GM18511 (cell line): ENCODE data around the gene STK4.
"Not testable (repeated sequence)": the region's sequence is repeated elsewhere in the genome, so short reads cannot be mapped to it uniquely, and the experiment has no call there.

Experiments used
- ATAC-seq: cut with Tn5 transposase; IDR thresholded peaks from one replicate; pipeline ENCODE4 v1.9.1; 2021; ENCODE audit warnings: mild to moderate bottlenecking, moderate library complexity; ENCODE audit not compliant: unreplicated experiment

STK4 gene

DNA sequence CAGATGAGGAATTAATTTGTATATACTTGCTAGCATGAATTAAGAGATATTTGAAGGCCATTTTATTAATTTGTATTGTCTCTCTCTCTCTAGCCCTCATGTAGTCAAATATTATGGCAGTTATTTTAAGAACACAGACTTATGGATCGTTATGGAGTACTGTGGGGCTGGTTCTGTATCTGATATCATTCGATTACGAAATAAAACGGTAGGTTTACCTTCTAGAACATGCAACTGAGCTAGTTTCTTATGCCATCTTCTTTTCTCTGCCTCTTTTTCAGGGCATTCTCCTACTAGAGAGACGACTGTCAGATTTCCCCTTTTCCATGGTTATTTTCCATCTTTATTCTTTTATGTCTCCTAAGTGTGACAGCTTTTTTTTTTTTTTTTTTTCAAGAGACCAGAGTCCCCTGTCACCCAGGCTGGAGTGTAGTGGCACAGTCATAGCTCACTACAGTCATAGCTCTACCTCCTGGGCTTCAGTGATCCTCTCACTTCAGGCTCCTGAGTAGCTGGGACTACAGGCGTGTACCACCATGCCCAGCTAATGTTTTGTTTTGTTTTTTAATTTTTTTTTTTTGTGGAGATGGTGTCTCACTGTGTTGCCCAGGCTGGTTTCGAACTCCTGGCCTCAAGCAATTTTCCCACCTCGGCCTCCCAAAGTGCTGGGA is 15.6 kb downstream of the STK4 start:
- no peak for ATAC-seq

DNA sequence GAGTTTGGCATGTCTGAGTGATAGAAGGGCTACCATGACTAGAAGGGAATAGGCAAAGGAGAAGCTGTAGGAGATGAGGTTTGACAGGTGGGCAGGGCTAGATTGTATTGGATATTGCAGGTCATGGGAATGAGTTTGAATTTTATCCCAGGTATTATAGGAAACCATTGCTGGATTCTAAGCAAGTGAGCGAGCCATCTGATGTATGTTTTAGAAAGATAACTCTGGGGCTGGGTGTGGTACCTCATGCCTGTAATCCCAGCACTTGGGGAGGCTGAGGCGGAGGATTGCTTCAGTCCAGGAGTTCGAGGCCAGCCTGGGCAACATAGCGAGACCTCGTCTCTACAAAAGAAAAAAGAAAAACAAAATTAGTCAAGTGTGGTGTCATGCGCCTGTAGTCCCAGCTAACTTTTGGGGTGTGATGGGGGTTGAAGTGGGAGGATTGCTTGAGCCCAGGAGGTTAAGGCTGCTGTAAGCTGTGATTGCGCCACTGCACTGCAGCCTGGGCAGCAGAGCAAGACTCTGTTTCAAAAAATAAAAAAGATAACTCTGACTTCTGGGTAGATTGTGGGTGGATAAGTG is 16.9 kb downstream of the STK4 start:
- ATAC-seq = no peak

DNA sequence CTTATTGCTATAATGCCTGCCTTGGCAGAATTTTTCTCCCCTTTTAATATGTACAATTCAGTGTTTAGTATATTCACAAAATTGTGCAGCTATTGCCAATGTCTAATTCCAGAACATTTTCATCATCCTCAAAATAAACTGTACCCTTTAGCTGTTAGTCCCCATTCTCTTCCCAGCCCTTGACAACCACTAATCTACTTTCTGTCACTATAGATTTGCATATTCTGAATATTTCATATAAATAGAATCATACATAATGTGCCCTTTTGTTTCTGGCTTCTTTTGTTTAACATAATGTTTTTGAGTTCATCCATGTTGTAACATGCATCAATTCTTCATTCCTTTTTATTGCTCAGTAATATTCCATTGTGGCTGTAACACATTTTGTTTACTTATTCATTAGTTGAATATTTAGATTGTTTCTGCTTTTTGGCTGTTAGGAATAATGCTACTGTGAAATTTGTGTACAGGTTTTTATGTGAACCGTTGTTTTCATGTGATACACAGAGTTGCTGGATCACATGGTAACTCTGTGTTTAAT is 22.4 kb downstream of the STK4 start:
- no peak for ATAC-seq

DNA sequence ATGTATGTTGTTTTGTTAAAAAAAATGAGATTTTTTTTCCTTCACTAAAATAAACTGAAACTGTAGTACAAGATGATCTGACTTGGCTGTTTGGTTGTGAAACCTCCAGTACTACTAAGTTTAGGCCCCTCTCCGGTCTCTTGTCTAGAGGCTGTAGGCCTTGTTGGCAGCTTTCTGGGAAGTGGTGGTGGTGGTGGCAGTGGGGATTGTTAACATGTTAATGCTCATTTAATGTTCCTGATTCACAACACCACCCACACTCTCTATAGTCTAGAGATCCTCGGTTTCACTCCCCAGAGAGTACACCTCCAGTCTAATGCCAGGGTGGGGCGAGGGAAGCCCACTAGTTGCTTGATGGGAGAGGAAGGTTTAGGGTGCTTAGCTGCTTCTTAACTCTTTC is 24.1 kb downstream of the STK4 start:
- no peak for ATAC-seq

DNA sequence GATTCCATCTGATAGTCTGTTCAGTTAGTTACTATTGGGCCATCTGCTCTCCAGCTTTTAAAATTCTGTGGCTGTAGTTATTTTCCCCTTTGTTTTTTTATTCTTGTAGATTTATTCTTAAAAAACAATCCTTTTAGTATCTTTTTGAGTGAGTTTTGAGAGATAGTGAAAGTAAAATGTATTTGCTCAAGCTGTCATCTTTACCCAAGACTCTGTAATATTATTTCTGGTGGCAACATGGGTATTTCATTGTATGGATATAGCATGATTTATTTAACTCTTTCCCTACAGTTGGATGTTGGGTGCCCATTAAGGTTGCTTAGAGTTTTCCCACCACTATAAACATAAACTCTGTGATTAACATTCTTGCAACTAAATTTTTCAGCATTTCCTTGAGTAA is 24.6 kb downstream of the STK4 start:
- no peak for ATAC-seq

DNA sequence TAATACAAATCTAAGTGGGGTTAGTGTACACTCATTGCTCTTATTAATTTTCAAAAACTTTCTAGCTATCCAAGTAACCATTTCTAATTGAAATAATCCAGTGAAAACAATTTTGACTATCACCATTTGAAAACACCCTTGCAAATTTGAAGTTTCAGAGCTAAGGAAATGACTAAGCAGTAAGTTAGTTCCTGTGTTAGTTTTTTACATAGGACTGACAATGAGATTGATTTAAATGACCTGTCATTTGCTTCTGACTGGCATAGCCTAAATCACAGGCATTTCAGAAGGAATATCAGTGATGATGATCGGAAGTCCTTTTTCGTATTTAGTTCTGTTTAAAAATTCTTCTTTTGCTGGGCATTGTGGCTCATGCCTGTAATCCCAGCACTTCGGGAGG is 27.0 kb downstream of the STK4 start:
- no peak for ATAC-seq

DNA sequence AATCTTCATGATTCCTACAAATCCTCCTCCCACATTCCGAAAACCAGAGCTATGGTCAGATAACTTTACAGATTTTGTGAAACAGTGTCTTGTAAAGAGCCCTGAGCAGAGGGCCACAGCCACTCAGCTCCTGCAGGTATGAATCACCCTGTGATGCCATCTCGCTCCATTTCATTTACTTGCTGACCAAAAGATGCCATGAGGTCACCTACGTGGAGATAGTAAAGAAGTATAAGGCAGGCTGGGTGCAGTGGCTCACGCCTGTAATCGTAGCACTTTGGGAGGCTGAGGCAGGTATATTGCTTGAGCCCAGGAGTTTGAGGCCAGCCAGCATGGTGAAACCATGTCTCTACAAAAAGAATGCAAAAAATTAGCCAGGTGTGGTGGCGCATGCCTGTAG is 30.9 kb downstream of the STK4 start:
- ATAC-seq = no peak

DNA sequence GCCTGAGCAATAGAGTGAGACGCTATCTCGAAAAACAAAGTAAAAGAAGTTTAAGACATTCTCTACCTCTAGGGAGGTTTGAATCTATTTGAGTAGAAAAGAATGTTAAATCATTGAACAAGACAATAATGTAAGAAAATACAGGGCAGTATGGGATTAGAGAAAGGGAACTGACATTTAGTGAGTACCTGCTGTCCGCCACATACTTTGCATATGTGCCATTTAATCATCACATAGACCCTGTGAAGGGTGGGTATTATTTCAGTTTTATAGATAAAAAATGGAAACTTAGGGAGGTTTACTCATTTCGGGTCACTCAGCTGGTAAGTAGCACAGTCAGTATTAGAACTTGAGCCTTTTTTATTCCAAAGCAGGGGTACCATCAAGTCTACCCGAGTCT is 31.4 kb downstream of the STK4 start:
- no peak for ATAC-seq

DNA sequence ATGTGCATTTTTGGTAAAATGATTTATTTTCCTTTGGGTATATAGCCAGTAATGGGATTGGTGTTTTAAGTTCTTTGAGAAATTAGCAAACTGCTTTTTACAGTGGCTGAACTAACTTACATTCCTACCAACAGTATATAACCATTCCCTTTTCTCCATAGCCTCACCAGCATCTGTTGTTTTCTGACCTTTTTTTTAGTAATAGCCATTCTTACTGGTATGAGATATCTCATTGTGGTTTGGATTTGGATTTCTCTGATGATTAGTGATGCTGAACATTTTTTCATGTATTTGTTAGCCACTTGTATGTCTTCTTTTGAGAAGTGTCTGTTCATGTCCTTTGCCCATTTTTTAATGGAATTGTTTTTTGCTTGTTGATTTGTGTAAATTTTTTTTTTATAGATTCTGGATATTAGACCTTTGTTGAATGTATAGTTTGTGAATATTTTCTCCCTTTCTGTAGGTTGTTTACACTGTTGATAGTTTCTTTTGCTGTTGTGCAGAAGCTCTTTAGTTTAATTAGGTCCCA is 42.3 kb downstream of the STK4 start:
- ATAC-seq = no peak

DNA sequence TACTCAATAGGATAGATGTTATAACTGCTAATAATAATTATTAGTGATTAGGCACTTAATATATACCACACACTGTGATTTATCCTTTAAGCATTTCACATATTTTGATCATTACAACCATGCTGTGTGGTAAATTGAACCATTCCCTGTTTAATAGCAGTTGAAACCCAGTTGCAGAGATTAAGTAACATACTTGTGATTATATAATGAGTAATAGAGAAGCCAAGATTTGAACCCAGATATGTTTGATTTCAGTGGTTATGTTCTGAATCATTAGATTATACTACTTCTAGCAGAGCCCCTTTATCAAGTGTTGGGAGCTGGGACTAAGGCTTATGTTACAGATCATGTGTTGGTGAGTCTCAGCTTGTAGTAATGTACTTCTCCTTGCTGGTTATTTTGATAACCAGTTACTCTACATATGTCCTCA is 44.1 kb downstream of the STK4 start:
- ATAC-seq = no peak

DNA sequence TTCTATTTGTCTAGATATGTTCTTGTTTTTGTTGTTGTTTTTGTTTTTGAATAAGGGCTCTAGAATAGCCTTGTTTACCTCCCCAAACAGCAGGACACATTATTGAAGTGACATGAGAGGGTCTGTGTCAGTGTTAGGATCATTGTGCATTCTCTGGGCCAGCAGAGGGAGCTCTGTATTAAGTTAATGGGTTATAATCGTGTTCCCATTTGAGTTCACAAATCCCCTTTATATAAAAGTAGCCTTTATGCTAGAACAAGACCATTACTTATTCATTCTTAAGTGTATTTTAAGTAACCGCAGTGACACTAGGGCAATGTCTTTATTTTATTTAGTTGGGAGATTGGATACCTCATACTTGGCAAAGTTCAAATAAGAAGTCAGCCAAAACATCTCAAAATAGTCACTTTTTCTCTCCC is 44.8 kb downstream of the STK4 start:
- no peak for ATAC-seq

DNA sequence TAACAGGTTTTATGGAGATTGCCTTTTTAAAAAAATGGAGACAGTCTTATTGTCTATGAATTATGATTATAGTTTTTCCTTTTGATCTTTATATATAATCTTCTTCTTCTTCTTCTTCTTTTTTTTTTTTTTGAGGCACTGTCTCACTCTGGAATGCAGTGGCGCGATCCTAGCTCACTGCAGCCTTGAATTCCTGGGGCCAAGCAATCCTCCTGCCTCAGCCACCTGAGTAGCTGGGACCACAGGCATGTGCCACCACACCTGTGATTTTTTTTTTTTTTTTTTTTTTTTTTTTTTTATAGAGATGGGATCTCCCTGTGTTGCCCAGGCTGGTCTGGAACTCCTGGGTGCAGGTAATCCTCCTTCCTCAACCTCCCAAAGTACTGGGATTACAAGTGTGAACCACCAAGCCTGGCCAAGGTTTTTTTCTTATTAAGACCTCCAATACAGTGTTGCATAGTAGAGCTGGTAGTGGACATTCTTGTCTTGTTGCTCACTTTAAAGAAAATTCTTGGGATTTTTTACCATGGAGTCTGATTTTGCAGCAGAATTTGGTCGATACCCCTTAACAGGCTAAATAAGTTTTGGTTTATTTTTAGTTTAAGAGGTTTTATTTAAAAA is 46.5 kb downstream of the STK4 start:
- no peak for ATAC-seq

DNA sequence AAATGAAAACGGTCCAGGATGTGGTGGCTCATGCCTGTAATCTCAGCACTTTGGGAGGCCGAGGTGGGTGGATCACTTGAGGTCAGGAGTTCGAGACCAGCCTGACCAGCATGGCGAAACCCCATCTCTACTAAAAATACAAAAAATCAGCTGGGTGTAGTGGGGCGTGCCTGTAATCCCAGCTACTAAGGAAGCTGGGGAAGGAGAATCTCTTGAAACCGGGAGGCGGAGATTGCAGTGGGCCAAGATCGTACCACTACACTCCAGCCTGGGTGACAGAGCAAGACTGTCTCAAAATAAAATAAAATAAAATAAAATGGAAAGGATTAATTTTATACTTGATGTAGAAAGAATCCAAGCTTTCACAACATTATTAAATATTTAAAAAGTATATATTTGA is 47.8 kb downstream of the STK4 start:
- not testable (repeated sequence) for ATAC-seq

DNA sequence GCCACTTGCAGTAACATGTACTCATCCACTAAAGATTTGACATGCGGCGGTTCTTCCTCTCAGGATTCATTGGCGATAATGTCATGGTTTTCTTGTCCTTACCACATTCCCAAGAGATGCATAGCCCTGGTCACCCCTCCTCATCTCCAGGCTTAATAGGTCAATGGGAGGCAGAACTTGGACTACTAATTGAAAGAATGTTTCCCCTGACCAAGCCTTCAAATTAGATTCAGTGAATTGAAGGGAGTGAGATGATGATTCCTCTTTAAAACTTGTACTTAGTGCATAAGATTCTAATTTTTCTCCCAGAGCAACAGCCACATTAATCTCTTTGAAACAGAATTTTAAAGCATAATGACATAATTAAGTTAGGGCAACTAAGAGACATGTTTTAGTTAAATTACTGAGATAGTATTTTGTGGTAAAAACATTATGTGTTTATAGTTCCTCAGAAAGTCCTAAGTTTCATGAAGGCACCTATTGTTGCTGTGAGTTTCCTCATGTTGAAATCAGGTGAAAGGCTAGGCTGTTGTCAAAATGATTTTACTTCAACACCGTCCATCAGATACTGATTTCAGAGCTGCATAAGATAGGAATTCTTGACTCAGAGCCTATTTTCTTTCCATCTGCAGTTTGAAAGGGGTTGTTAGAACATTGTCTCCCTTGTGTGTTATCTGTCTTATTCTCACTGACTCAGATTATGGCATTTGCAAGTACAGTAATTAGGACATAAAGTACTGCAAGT is 48.5 kb downstream of the STK4 start:
- ATAC-seq = no peak

DNA sequence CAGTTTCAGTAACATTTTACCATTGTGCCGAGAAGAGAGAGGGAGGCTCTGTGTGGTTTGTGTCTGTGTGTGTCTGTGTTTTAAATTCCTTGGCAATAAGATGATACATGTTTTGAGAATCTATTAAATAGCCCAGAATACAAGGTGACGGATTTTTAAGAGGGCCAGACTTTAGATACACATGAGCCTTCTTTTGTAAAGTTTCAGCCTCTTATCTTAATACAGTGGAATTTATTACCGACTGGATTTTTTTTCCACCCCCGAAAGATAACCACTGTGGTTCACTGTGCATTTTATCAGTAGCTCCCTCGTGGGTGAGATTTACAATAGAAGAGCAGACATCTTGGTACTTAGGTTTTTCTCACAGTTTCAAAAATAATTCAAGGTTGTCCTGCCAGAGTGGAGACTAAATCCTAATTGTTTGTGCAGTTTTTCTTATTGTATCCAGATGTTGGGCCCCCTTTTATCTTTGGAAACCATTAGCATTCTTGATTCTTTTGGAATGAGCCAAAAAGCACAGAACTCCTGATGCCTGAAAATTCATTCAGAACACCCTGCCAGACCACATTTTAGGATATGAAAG is 49.9 kb downstream of the STK4 start:
- ATAC-seq = no peak

DNA sequence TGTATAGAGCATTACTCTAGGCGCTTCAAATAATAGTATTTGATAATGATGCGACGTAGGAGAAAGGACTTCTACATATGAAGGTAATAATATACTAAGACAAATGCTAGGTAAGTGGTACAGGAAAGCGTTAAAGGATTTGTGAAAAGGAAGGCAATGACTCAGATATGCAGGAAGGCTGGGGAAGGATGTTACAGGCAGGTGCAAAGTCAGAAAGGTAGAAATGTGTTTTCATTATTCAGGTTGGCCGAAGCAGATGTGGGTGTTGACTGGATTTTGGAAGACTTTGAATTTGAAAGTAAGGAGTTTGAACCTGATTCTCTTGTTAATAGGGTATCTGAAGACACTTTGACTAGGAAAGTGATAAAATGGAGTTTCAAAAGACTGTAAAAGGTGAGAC is 51.0 kb downstream of the STK4 start:
- no peak for ATAC-seq

DNA sequence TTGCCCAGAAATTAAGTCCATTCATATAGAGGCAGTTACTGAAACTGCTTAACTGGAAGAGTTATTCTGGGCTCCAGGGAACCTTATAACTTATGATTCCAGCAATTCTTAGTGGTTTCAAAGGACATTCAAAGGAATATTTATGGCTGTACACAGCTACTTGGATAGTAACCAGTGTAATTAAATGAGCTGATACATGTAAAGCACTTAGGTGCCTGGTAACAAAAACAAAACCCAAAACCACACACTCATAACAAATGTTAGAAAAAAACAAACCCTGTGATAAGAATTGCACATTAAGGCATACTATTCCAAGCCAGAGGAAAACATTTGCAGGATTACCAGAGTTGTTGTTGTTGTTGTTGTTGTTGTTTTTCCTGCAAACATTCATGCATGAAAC is 51.5 kb downstream of the STK4 start:
- no peak for ATAC-seq

DNA sequence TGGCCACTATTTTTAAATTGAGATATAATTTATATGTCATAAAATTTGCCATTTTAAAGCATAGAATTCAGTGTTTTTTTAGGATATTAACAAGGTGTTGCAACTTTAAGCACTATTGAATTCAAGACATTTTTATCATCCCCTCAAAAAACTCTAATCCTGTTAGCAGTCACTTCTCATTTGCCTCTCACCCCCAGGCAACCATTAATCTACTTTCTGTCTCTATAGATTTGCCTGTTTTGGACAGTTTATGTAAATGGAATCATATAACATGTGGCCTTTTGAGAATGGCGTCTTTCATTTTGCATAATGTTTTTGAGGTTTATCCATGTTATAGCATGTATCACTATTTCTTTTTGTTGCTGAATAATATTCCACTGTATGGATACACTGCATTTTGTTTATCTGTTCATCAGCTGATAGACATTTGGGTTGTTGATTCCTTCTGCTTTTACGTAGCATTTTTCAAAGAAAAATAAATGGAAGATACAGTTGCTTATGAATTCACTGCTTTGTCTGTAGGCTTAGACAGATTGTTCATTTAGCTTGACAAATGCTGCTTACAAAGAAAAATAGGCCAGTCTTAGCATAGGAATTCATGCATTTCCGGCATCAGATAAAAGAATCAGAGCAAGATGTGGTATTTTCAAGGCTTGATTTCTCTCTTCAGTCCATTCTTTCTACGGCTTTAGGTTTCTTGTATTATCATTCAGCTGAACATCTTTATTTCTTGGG is 52.9 kb downstream of the STK4 start:
- ATAC-seq = no peak

DNA sequence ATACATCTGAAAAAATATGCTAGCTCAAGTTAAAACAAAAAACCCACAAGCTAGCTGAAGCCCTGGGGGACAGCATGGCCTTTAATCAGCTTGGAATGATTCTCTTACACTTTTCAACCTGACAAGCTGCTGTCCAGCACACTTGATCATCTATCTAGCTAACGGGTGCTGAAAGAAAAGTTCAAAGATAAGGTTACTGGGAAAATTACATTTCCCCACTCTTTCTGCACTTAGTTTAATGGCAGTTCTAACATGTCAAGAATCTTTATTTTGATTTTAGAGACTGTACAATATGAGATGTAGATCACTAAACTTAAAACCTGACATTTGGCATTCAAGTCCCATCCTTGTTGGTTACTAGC is 53.4 kb downstream of the STK4 start:
- ATAC-seq = no peak

DNA sequence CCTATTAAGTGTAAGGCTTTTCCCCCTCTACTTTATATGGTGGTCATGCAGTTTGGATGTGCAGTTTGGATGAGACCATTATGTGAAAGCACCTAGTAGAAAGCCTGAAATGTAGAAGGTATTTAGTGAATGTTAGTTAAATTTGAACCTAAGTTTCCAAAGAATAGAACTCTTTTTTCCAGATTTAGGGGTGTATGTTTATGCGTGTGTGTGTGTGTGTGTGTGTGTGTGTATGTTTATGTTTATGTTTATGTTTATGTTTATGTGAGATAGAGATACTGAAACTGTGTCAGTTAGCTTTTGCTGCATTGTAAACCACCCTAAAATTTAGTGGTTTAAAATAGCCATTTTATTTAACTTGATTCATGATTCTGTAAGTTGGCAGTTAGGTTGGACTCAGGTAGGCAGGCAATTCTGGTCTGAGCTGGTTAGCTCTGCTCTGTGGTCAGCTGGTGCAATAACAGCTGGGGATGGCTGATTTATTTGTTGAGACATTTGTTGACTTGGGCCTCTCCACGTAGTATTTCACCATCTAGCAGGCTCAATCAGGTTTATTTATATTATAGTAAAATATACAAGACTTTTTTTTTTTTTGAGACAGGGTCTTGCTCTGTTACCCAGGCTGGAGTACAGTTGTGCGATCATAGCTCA is 54.0 kb downstream of the STK4 start:
- ATAC-seq = no peak
